Common myeloid progenitor, CD34-positive (primary cell): ENCODE data around the gene MRPL50.
"Not testable (repeated sequence)": the region's sequence is repeated elsewhere in the genome, so short reads cannot be mapped to it uniquely, and the experiment has no call there.

Experiments
- CTCF ChIA-PET: fragments of 350-600 bp; sonication (Branson Sonifier 250); formaldehyde crosslinking; loops from one replicate; lab custom pipeline; 2021; ENCODE audit warnings: antibody characterized with exemption; lab: Charles Lee
- POLR2A ChIA-PET: fragments of 350-600 bp; sonication (Branson Sonifier 250); formaldehyde crosslinking; loops from one replicate; lab custom pipeline; 2021; ENCODE audit warnings: antibody characterized with exemption; lab: Charles Lee
- DNase-seq, 3 donors: peaks; one replicate each; pipeline versions ENCODE4 v3.0.0 to v3.0.0-alpha.2; 2013
- H3K27ac ChIP-seq, 2 experiments: 1 replicate in 1 of 2; 2 replicates in 1 of 2; pipeline ENCODE4 v1.7.0; 2013; ENCODE audit warnings: inconsistent platforms in 2 of 2, low read length in 2 of 2, mild to moderate bottlenecking in 2 of 2, low read depth in 1 of 2, moderate library complexity in 1 of 2; ENCODE audit not compliant: severe bottlenecking in 2 of 2, insufficient read depth in 1 of 2, poor library complexity in 1 of 2
- H3K27me3 ChIP-seq, 5 experiments: replicated peaks in 2 of 5; 1 replicate in 3 of 5; 2 replicates in 2 of 5; pipeline versions ENCODE4 v1.6.1 to v1.7.0; 2013; ENCODE audit warnings: low read length in 4 of 5, mild to moderate bottlenecking in 2 of 5, moderate library complexity in 2 of 5, inconsistent platforms in 1 of 5; ENCODE audit not compliant: insufficient read depth in 5 of 5, control insufficient read depth in 4 of 5
- H3K36me3 ChIP-seq, 4 experiments: 1 replicate in 2 of 4; 2 replicates in 2 of 4; pipeline versions ENCODE4 v1.6.1 to v1.7.0; 2013; ENCODE audit warnings: low read length in 3 of 4, control low read depth in 1 of 4, mild to moderate bottlenecking in 1 of 4; ENCODE audit not compliant: control insufficient read depth in 4 of 4, insufficient read depth in 4 of 4
- H3K4me1 ChIP-seq, 4 experiments: 1 replicate in 3 of 4; 2 replicates in 1 of 4; pipeline versions ENCODE4 v1.6.1 to v1.7.1; 2013; ENCODE audit warnings: low read length in 3 of 4, mild to moderate bottlenecking in 3 of 4, control low read depth in 1 of 4, inconsistent platforms in 1 of 4, moderate library complexity in 1 of 4; ENCODE audit not compliant: control insufficient read depth in 4 of 4, insufficient read depth in 4 of 4; ENCODE audit errors: control extremely low read depth in 1 of 4
- H3K4me3 ChIP-seq, 7 experiments: 1 replicate in 4 of 7; 2 replicates in 3 of 7; pipeline versions ENCODE4 v1.5.1 to v1.7.0; 2013; ENCODE audit warnings: mild to moderate bottlenecking in 7 of 7, low read length in 6 of 7, moderate library complexity in 6 of 7, inconsistent platforms in 2 of 7, low read depth in 2 of 7, control low read depth in 1 of 7; ENCODE audit not compliant: insufficient read depth in 4 of 7, control insufficient read depth in 1 of 7; ENCODE audit errors: extremely low read depth in 1 of 7
- H3K9me3 ChIP-seq, 5 experiments: 1 replicate in 4 of 5; 2 replicates in 1 of 5; pipeline versions ENCODE4 v1.6.1 to v1.7.1; 2013; ENCODE audit warnings: low read length in 4 of 5, mild to moderate bottlenecking in 2 of 5, inconsistent platforms in 1 of 5, low read depth in 1 of 5, moderate library complexity in 1 of 5; ENCODE audit not compliant: control insufficient read depth in 4 of 5, insufficient read depth in 2 of 5; ENCODE audit errors: control extremely low read depth in 1 of 5
- WGBS: methylation state at CpG from one replicate; pipeline ENCODE4 v1.1.5; 2013; ENCODE audit not compliant: insufficient coverage; 5-methylcytosine and 5-hydroxymethylcytosine counted together

The MRPL50 gene

GRCh38 chr9:101394687-101395086 lies 3.7 kb downstream of the MRPL50 start:
- peaks cover 0 to 16% (median 3%) of the 10 kb centered on the region in 5 experiments for H3K9me3 ChIP-seq
- no CpG with 5 or more reads among the region's 1 CpG for WGBS
- H3K27me3 ChIP-seq, result no peaks in the 10 kb centered on the region
- no peak overlapping the region for H3K27ac ChIP-seq
- ChIA-PET CTCF (no interaction called here), POLR2A (no interaction called here)
- H3K4me3 ChIP-seq, result no peak overlapping the region
- peaks cover 10 to 34% (median 18%) of the 10 kb centered on the region in 4 experiments for H3K36me3 ChIP-seq
- DNase-seq, result no peak
- H3K4me1 ChIP-seq, result peaks cover 4 to 17% (median 8%) of the 10 kb centered on the region in 4 experiments

GRCh38 chr9:101393135-101393534 lies 5.3 kb downstream of the MRPL50 start:
- H3K9me3 ChIP-seq, result peaks cover 0 to 16% (median 3%) of the 10 kb centered on the region in 5 experiments
- ChIA-PET POLR2A (no interaction called here), CTCF (no interaction called here)
- no peak for DNase-seq
- H3K4me1 ChIP-seq, result peaks cover 0 to 11% (median 4%) of the 10 kb centered on the region in 4 experiments
- WGBS, result no CpG with 5 or more reads among the region's 3 CpGs
- H3K4me3 ChIP-seq, result no peak overlapping the region
- H3K27me3 ChIP-seq, result no peaks in the 10 kb centered on the region
- peaks cover 12 to 46% (median 27%) of the 10 kb centered on the region in 4 experiments for H3K36me3 ChIP-seq
- H3K27ac ChIP-seq, result no peak overlapping the region

- no peaks in the 10 kb centered on the region for H3K27me3 ChIP-seq
- peaks cover 0 to 13% (median 2%) of the 10 kb centered on the region in 5 experiments for H3K9me3 ChIP-seq
- no peak overlapping the region for H3K4me3 ChIP-seq
- CTCF ChIA-PET, result interaction anchor here (0.7 to 2.0 kb wide), 6 partner anchors 10 to 79 kb away, joined by 3 to 10 read pairs (median 5); partner anchors contain the start of genes MRPL50 and ZNF189
- peak in 1 of 3 donors; percentile 10 for DNase-seq
- peaks cover 12 to 30% (median 21%) of the 10 kb centered on the region in 4 experiments for H3K36me3 ChIP-seq
- POLR2A ChIA-PET, result no interaction called here
- WGBS, result 88% methylated on average over 1 of the region's 2 CpGs
- no peak overlapping the region for H3K27ac ChIP-seq
- no peaks in the 10 kb centered on the region for H3K4me1 ChIP-seq
Observed at GRCh38 chr9:101388507-101388993, 9.9 kb downstream of the MRPL50 start.

- Histone ChIP-seq H3K9me3 (peaks cover 0 to 10% (median under 1%) of the 10 kb centered on the region in 5 experiments), H3K4me3 (no peak overlapping the region), H3K4me1 (no peaks in the 10 kb centered on the region), H3K36me3 (peaks cover 12 to 30% (median 21%) of the 10 kb centered on the region in 4 experiments), H3K27ac (no peak overlapping the region), H3K27me3 (no peaks in the 10 kb centered on the region)
- WGBS, result 60% methylated on average over 1 of the region's 6 CpGs
- CTCF ChIA-PET, result interaction anchor here (1.0 to 2.0 kb wide), 6 partner anchors 10 to 79 kb away, joined by 3 to 10 read pairs (median 5); partner anchors contain the start of genes MRPL50 and ZNF189
- POLR2A ChIA-PET, result no interaction called here
- DNase-seq, result peak; percentile 43 to 52 (median 51)
Observed at GRCh38 chr9:101387871-101388506, 10.4 kb downstream of the MRPL50 start.

- peak in 1 of 3 donors; percentile 22 for DNase-seq
- H3K4me3 ChIP-seq, H3K27ac ChIP-seq, H3K4me1 ChIP-seq, CTCF ChIA-PET, H3K9me3 ChIP-seq, H3K27me3 ChIP-seq, POLR2A ChIA-PET: not testable (repeated sequence)
- 98% methylated on average over 11 of the region's 11 CpGs for WGBS
- peaks cover 4 to 19% (median 10%) of the 10 kb centered on the region in 4 experiments for H3K36me3 ChIP-seq
Observed at GRCh38 chr9:101384873-101385536, 13.4 kb downstream of the MRPL50 start, which contains the start of gene BAAT. Gene BAAT (minus strand): TSS chr9:101385006. CDS start chr9:101371404, 13,602 bp downstream.

- Histone ChIP-seq H3K27me3 (no peaks in the 10 kb centered on the region), H3K9me3 (peaks cover 0 to 6% (median 0%) of the 10 kb centered on the region in 5 experiments), H3K36me3 (peaks cover 0 to 6% (median 2%) of the 10 kb centered on the region in 4 experiments), H3K4me1 (no peaks in the 10 kb centered on the region), H3K27ac (no peak overlapping the region), H3K4me3 (no peak overlapping the region)
- no peak for DNase-seq
- ChIA-PET CTCF (interaction anchor here (1.4 to 2.0 kb wide), 2 partner anchors 15 to 20 kb away, joined by 4 to 5 read pairs; partner anchors contain the start of genes MRPL50 and ZNF189), POLR2A (no interaction called here)
- 100% methylated on average over 1 of the region's 2 CpGs for WGBS
Observed at GRCh38 chr9:101383361-101383760, 15.1 kb downstream of the MRPL50 start.
